Mucosa of stomach (tissue), 1 donor: Measurements from ENCODE around the gene ZNF135.

Source experiments
- H3K27me3 ChIP-seq: one replicate; pipeline ENCODE4 v1.7.0; 2013; ENCODE audit warnings: mild to moderate bottlenecking, low read length; ENCODE audit not compliant: control insufficient read depth, insufficient read depth
- H3K36me3 ChIP-seq: one replicate; pipeline ENCODE4 v1.7.0; 2013; ENCODE audit warnings: low read length; ENCODE audit not compliant: control insufficient read depth, insufficient read depth
- H3K4me1 ChIP-seq: one replicate; pipeline ENCODE4 v1.7.0; 2013; ENCODE audit warnings: mild to moderate bottlenecking, low read length; ENCODE audit not compliant: control insufficient read depth, insufficient read depth
- H3K4me3 ChIP-seq: one replicate; pipeline ENCODE4 v1.7.0; 2013; ENCODE audit warnings: low read length
- H3K9ac ChIP-seq: one replicate; pipeline ENCODE4 v1.7.0; 2013; ENCODE audit warnings: mild to moderate bottlenecking, low read length, moderate library complexity
- H3K9me3 ChIP-seq: one replicate; pipeline ENCODE4 v1.7.0; 2013; ENCODE audit warnings: mild to moderate bottlenecking, low read length, moderate library complexity; ENCODE audit not compliant: control insufficient read depth
- donor health status: Pancreatic carcinoma.

Gene ZNF135

DNA sequence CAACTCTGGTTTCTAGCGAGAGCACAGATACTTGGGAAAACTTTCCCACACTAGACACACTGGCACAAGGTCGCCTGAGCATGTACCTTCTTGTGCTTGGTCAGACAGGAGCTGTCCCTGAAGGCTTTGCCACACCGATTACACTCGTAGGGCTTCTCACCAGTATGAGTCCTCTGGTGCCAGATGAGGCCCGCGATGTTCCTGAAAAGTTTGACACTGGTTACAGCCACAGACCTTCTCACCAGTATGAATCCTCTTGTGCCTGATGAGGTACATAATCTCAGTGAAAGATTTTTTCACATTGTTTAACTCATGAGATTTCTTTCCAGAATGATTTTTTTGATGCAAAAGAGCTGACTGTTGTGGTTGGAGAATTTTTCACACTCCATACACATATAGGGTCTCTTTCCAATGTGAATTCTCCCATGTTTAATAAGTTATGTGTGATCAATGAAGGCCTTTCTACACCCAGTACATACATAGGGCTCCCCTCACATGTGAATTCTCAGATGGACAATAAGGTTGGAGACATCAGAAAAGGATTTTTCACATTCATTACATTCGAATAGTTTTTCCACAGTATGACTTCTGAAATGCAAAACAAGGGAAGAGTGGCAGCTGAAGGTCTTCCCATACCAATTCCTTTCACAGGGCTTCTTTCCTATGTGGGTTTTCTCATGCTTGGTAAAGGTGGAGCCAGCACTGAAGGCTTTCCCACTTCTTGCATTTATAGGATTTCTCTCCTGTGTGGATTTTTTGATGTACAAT, 48.9 kb downstream of the ZNF135 start:
- no peaks in the 10 kb centered on the region for H3K27me3 ChIP-seq
- H3K4me3 ChIP-seq: no peak overlapping the region
- no peaks in the 10 kb centered on the region for H3K36me3 ChIP-seq
- no peak overlapping the region for H3K9ac ChIP-seq
- no peaks in the 10 kb centered on the region for H3K9me3 ChIP-seq
- no peaks in the 10 kb centered on the region for H3K4me1 ChIP-seq

GRCh38 chr19:58108546-58108817, 49.4 kb downstream of the ZNF135 start:
- H3K9me3 ChIP-seq: no peaks in the 10 kb centered on the region
- H3K27me3 ChIP-seq: no peaks in the 10 kb centered on the region
- no peaks in the 10 kb centered on the region for H3K4me1 ChIP-seq
- no peak overlapping the region for H3K4me3 ChIP-seq
- H3K9ac ChIP-seq: no peak overlapping the region
- no peaks in the 10 kb centered on the region for H3K36me3 ChIP-seq

DNA sequence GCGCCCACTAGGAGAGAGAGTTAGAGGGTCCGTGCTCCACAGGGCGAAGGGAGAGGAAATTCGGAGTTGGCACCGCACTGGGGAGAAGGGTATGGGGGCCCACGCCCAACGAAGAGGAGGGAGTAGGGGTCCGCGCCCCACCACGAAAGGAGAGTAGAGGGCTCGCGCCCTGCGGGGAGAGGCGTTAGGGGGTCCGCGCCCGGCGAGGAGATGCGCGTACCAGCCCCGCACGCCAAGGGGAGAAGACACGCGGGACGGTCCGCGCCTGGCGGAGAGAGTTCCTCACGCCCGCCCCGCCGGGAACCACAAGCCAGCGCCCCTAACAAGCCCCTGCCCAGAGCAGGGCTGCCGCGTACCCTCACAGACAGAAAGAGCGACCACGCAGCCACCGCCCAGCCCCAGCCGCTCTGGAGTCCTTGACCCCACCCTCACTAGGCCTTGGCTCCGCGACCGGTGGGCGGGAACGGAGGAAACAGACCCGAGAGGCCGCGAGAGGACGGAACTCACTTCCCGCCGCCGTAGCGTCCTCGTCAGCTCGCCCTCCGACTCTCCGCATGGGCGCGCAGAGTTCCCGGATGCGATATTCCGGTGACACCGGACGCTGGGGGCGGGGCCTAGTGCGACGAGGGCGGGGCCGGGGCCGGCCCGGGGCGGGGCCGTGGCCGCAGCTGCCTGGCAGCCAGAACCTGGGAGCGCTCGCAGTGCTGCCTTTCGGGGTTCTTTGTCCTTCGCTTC, 58.9 kb downstream of the ZNF135 start:
- Histone ChIP-seq H3K4me1 (no peaks in the 10 kb centered on the region), H3K4me3 (no peak overlapping the region), H3K9me3 (no peaks in the 10 kb centered on the region), H3K9ac (no peak overlapping the region), H3K27me3 (no peaks in the 10 kb centered on the region), H3K36me3 (no peaks in the 10 kb centered on the region)

- no peaks in the 10 kb centered on the region for H3K4me1 ChIP-seq
- no peaks in the 10 kb centered on the region for H3K9me3 ChIP-seq
- H3K36me3 ChIP-seq: no peaks in the 10 kb centered on the region
- H3K9ac ChIP-seq: no peak overlapping the region
- no peak overlapping the region for H3K4me3 ChIP-seq
- H3K27me3 ChIP-seq: no peaks in the 10 kb centered on the region
Observed at GRCh38 chr19:58118979-58119733, 60.1 kb downstream of the ZNF135 start.
